Activated CD8-positive, alpha-beta memory T cell treated with anti-CD3 and anti-CD28 coated beads for 48 hours (primary cell): ENCODE data around the gene GNRHR.
"Not testable (repeated sequence)": the region's sequence is repeated elsewhere in the genome, so short reads cannot be mapped to it uniquely, and the experiment has no call there.

Experiments used
- DNase-seq, 3 experiments: peaks; one replicate each; pipeline ENCODE4 v3.0.0-alpha.2; 2020; ENCODE audit warnings: low read depth in 2 of 3, low spot score in 2 of 3

GNRHR gene

GRCh38 chr4:67754288-67754687 lies at the start of gene GNRHR:
Gene GNRHR (minus strand): TSS chr4:67754388. CDS start chr4:67754335, 53 bp downstream.
- no peak for DNase-seq

GRCh38 chr4:67796810-67797209 lies 42.6 kb upstream of the GNRHR start:
- DNase-seq = no peak

- DNase-seq = no peak
Observed at GRCh38 chr4:67790721-67791120, 36.5 kb upstream of the GNRHR start.

- DNase-seq = no peak
Observed at GRCh38 chr4:67787311-67787710, 33.1 kb upstream of the GNRHR start.

GRCh38 chr4:67785528-67785927 lies 31.3 kb upstream of the GNRHR start:
- DNase-seq = no peak

GRCh38 chr4:67779631-67780030 lies 25.4 kb upstream of the GNRHR start:
- no peak for DNase-seq

- no peak for DNase-seq
Observed at GRCh38 chr4:67776746-67777145, 22.6 kb upstream of the GNRHR start.

- no peak for DNase-seq
Observed at GRCh38 chr4:67770422-67770821, 16.2 kb upstream of the GNRHR start.

- DNase-seq = no peak
Observed at GRCh38 chr4:67765928-67766327, 11.7 kb upstream of the GNRHR start.

GRCh38 chr4:67765401-67765800 lies 11.2 kb upstream of the GNRHR start:
- DNase-seq = no peak

GRCh38 chr4:67764183-67764582 lies 10.0 kb upstream of the GNRHR start:
- no peak for DNase-seq

- DNase-seq = no peak
Observed at GRCh38 chr4:67762086-67762485, 7.9 kb upstream of the GNRHR start.

GRCh38 chr4:67756991-67757390 lies 2.8 kb upstream of the GNRHR start:
- not testable (repeated sequence) for DNase-seq

- DNase-seq = no peak
Observed at GRCh38 chr4:67755974-67756373, 1.8 kb upstream of the GNRHR start.

GRCh38 chr4:67751260-67751659 lies 2.9 kb downstream of the GNRHR start:
- no peak for DNase-seq

- DNase-seq = no peak
Observed at GRCh38 chr4:67750691-67751090, 3.5 kb downstream of the GNRHR start.

GRCh38 chr4:67749286-67749685 lies 4.9 kb downstream of the GNRHR start:
- no peak for DNase-seq

- DNase-seq = no peak
Observed at GRCh38 chr4:67746797-67747495, 7.2 kb downstream of the GNRHR start.

GRCh38 chr4:67744561-67745283 lies 9.5 kb downstream of the GNRHR start:
- DNase-seq = no peak

GRCh38 chr4:67743194-67743593 lies 11.0 kb downstream of the GNRHR start:
- no peak for DNase-seq

GRCh38 chr4:67736262-67736661 lies 17.9 kb downstream of the GNRHR start:
- DNase-seq = no peak

GRCh38 chr4:67735325-67735724 lies 18.9 kb downstream of the GNRHR start:
- no peak for DNase-seq

- DNase-seq = not testable (repeated sequence)
Observed at GRCh38 chr4:67730511-67730910, 23.7 kb downstream of the GNRHR start.
